Measurements from ENCODE around the gene DPT.

The DPT gene

GRCh38 chr1:168656485-168656884 is 72.5 kb downstream of the DPT start:
- DNase-seq (ENCODE audit: low read depth), result no peak

GRCh38 chr1:168654198-168654915 is 74.6 kb downstream of the DPT start:
- DNase-seq (ENCODE audit: low read depth), result no peak

GRCh38 chr1:168653567-168653966 is 75.4 kb downstream of the DPT start:
- DNase-seq (ENCODE audit: low read depth), result no peak

- DNase-seq (ENCODE audit: low read depth), result no peak
Measured at GRCh38 chr1:168645721-168646120, 83.3 kb downstream of the DPT start.
